Activated T-cell treated with anti-CD3 and anti-CD28 coated beads, Interleukin-2, amount 50 U/mL, for 72 hours (primary cell): ENCODE results near the gene LARGE1. TPM values are rescaled to one million over a fixed set of nuclear protein-coding genes. Genes with fewer than 3 reads are reported as not detected.

Source experiments
- ATAC-seq, 2 donors: fragments of 150-1000 bp; cut with Tn5 transposase; replicated peaks in 1 of 2; 2 replicates each; pipeline ENCODE4 v1.10.0; 2021; ENCODE audit warnings: moderate library complexity in 2 of 2, mild to moderate bottlenecking in 1 of 2
- DNase-seq, 2 donors: peaks; one replicate each; pipeline ENCODE4 v3.0.0; 2021 to 2022; ENCODE audit warnings: mixed read lengths in 1 of 2
- H3K27ac Mint-ChIP-seq: one replicate; pipeline ENCODE4 v1.8.0; 2022; ENCODE audit warnings: mild to moderate bottlenecking, moderate library complexity, mixed read lengths
- H3K27me3 Mint-ChIP-seq: one replicate; pipeline ENCODE4 v1.8.0; 2022; ENCODE audit warnings: low read depth, mixed read lengths
- H3K36me3 Mint-ChIP-seq, 2 donors: one replicate each; pipeline ENCODE4 v1.8.0; 2022; ENCODE audit warnings: mixed read lengths in 2 of 2, mild to moderate bottlenecking in 1 of 2; ENCODE audit not compliant: insufficient read depth in 2 of 2
- H3K4me1 Mint-ChIP-seq: one replicate; pipeline ENCODE4 v1.8.0; 2022; ENCODE audit warnings: low read depth, mixed read lengths
- H3K4me3 Mint-ChIP-seq, 2 donors: one replicate each; pipeline ENCODE4 v1.8.0; 2022; ENCODE audit warnings: mild to moderate bottlenecking in 2 of 2, mixed read lengths in 2 of 2, moderate library complexity in 2 of 2
- H3K9me3 Mint-ChIP-seq, 2 donors: one replicate each; pipeline ENCODE4 v1.8.0; 2022; ENCODE audit warnings: mixed read lengths in 2 of 2
- total RNA-seq, 2 donors: library from RNA; stranded (reverse); gene quantifications; one replicate each; pipeline ENCODE4 v1.2.3, GENCODE V29; 2022

Gene LARGE1
- total RNA-seq, 2 donors from 2014 or later = 0.82 to 3.6 TPM

DNA sequence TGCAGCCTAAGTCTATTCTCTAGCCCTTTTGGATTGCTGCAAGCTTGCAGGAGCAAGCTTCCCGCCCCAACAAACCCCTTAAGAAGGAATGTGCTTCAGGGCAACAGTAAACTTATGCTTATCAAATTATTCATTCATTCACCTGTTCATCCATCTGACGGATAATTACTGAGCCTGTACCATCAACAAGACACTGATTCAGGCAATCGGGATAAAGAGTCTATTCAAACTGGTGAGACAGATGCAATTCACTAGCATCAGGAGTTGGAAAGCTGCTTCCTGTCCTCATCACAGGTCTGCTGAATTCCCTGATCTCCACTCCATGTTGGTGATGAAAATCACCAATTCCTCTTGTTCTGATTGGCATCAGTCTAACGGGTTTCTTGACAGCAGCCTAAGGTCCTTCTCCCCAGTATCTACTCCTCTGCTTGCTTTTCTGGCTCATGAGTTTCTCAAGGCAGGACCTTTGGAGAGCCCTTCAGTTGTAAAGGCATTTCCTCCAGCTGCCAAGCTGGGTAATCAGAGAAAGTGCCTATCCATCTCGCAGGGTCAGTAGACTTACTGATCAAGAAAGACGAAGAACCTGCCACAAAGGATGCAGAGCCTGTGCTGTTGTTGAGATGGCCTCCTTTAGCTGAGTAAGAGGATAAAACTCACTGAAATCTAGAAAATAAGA lies 433.1 kb downstream of the LARGE1 start:
- H3K4me1 Mint-ChIP-seq = no peaks in the 10 kb centered on the region
- H3K27ac Mint-ChIP-seq = no peak overlapping the region
- DNase-seq = no peak
- no peaks in the 10 kb centered on the region for H3K27me3 Mint-ChIP-seq
- ATAC-seq = no peak
- H3K4me3 Mint-ChIP-seq = no peak overlapping the region
- peaks cover 0 to 2% of the 10 kb centered on the region in 2 donors for H3K9me3 Mint-ChIP-seq
- H3K36me3 Mint-ChIP-seq = no peaks in the 10 kb centered on the region

GRCh38 chr22:33481550-33481949 lies 438.7 kb downstream of the LARGE1 start:
- ATAC-seq (no peak), DNase-seq (no peak)
- peaks cover 6% of the 10 kb centered on the region for H3K27me3 Mint-ChIP-seq
- no peaks in the 10 kb centered on the region for H3K9me3 Mint-ChIP-seq
- no peak overlapping the region for H3K27ac Mint-ChIP-seq
- no peak overlapping the region for H3K4me3 Mint-ChIP-seq
- H3K4me1 Mint-ChIP-seq = no peaks in the 10 kb centered on the region
- no peaks in the 10 kb centered on the region for H3K36me3 Mint-ChIP-seq

DNA sequence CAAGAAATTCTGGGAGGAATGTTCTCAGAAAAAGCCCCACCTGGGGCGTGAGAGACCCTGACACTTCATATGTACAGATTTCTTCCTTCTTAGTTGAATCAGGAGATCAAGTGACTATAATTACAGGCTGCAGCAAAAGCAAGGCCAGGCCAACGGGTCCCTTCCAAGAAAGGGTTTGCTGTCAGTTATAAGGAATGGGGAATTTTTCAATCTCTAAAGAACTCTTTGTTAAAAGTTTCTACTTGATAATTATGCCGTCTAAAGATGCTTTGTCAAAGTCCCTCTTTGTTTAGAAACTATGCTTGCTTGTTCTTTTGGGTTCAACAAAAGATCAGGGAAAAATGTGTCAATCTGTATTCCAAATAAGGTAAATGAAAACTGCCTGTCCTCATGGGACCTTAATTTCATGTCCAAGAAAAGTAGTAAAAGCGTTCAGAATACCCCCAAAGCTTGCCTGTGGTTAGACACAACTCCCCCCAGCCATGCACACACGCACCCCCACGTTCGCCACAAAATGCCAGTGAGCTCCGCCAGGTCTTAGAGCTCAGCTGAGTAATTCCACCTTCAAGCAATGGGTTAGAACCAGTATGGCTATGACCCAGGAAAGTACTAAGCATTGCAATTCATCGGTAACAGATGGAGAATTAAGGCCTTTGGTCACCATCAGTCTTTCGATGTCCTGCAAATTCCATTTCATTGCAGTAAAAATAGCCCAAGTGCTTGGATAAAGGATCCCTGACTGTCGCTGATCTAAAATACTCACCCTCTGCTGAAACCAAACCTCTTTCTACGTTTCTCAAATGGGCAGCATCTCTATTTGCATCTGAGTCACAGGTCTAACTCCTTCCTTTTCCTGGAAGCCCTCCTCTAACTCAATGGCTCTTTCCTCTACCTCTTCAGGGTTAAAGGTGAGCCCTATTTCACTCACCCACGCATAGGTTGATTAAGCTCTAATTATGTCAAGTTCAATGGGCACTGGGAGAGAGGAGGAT lies 442.9 kb downstream of the LARGE1 start:
- no peak for ATAC-seq
- Mint-ChIP-seq H3K9me3 (no peaks in the 10 kb centered on the region), H3K36me3 (no peaks in the 10 kb centered on the region)

GRCh38 chr22:33476716-33477115 lies 443.6 kb downstream of the LARGE1 start:
- no peak for ATAC-seq
- no peaks in the 10 kb centered on the region for H3K36me3 Mint-ChIP-seq
- H3K4me3 Mint-ChIP-seq = no peak overlapping the region
- H3K9me3 Mint-ChIP-seq = no peaks in the 10 kb centered on the region
- peaks cover 6% of the 10 kb centered on the region for H3K27me3 Mint-ChIP-seq
- H3K4me1 Mint-ChIP-seq = no peaks in the 10 kb centered on the region
- no peak overlapping the region for H3K27ac Mint-ChIP-seq
- no peak for DNase-seq

More for the DNA sequence above, 442.9 kb downstream of the LARGE1 start:
- peaks cover 6% of the 10 kb centered on the region for H3K27me3 Mint-ChIP-seq
- H3K27ac Mint-ChIP-seq = no peak overlapping the region
- H3K4me3 Mint-ChIP-seq = no peak overlapping the region
- no peak for DNase-seq
- H3K4me1 Mint-ChIP-seq = no peaks in the 10 kb centered on the region

DNA sequence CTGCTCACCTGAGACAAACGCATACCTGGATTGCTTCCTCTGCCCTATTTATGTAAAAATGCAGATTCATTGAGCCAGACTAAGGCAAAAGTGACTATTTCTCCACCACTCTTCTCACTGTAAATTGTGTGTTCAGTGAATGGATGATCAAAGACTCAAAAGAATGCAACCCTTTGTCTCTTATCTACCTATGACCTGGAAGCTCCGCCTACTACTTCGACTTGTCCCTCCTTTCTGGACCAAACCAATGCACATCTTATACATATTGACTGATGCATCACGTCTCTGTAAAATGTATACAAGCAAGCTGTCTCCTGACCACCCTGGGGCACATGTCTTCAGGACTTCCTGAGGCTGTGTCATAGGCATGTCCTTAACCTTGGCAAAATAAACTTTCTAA lies 444.1 kb downstream of the LARGE1 start:
- Mint-ChIP-seq H3K4me3 (no peak overlapping the region), H3K36me3 (no peaks in the 10 kb centered on the region), H3K27me3 (peaks cover 6% of the 10 kb centered on the region), H3K9me3 (no peaks in the 10 kb centered on the region), H3K4me1 (no peaks in the 10 kb centered on the region), H3K27ac (no peak overlapping the region)
- no peak for DNase-seq
- ATAC-seq = no peak

GRCh38 chr22:33474587-33474986 lies 445.7 kb downstream of the LARGE1 start:
- Mint-ChIP-seq H3K4me3 (no peak overlapping the region), H3K9me3 (peaks cover 3% of the 10 kb centered on the region in 2 donors), H3K27ac (no peak overlapping the region), H3K4me1 (no peaks in the 10 kb centered on the region), H3K36me3 (no peaks in the 10 kb centered on the region), H3K27me3 (peaks cover 6% of the 10 kb centered on the region)
- ATAC-seq (no peak), DNase-seq (no peak)

- H3K4me1 Mint-ChIP-seq = no peaks in the 10 kb centered on the region
- H3K27ac Mint-ChIP-seq = no peak overlapping the region
- peak overlapping the region in 1 of 2 donors; percentile 54 for H3K4me3 Mint-ChIP-seq
- peak in 1 of 2 donors; percentile 83 for ATAC-seq
- H3K9me3 Mint-ChIP-seq = peaks cover 6 to 7% of the 10 kb centered on the region in 2 donors
- H3K27me3 Mint-ChIP-seq = peaks cover 6% of the 10 kb centered on the region
- DNase-seq = no peak
- no peaks in the 10 kb centered on the region for H3K36me3 Mint-ChIP-seq
Measured at GRCh38 chr22:33472462-33473344, 447.6 kb downstream of the LARGE1 start.

GRCh38 chr22:33470456-33470855 lies 449.8 kb downstream of the LARGE1 start:
- no peak overlapping the region for H3K27ac Mint-ChIP-seq
- H3K36me3 Mint-ChIP-seq = no peaks in the 10 kb centered on the region
- H3K9me3 Mint-ChIP-seq = peaks cover 6 to 7% of the 10 kb centered on the region in 2 donors
- H3K4me1 Mint-ChIP-seq = no peaks in the 10 kb centered on the region
- H3K27me3 Mint-ChIP-seq = no peaks in the 10 kb centered on the region
- no peak overlapping the region for H3K4me3 Mint-ChIP-seq
- DNase-seq (no peak), ATAC-seq (no peak)

- DNase-seq (no peak), ATAC-seq (no peak)
- H3K4me3 Mint-ChIP-seq = no peak overlapping the region
- H3K27me3 Mint-ChIP-seq = no peaks in the 10 kb centered on the region
- no peaks in the 10 kb centered on the region for H3K4me1 Mint-ChIP-seq
- H3K27ac Mint-ChIP-seq = no peak overlapping the region
- H3K36me3 Mint-ChIP-seq = no peaks in the 10 kb centered on the region
- H3K9me3 Mint-ChIP-seq = peaks cover 6 to 7% of the 10 kb centered on the region in 2 donors
Measured at GRCh38 chr22:33467620-33468095, 452.6 kb downstream of the LARGE1 start.

GRCh38 chr22:33467080-33467479 lies 453.2 kb downstream of the LARGE1 start:
- DNase-seq (no peak), ATAC-seq (no peak)
- no peaks in the 10 kb centered on the region for H3K27me3 Mint-ChIP-seq
- H3K4me1 Mint-ChIP-seq = no peaks in the 10 kb centered on the region
- no peak overlapping the region for H3K4me3 Mint-ChIP-seq
- H3K9me3 Mint-ChIP-seq = peaks cover 6 to 7% of the 10 kb centered on the region in 2 donors
- H3K27ac Mint-ChIP-seq = no peak overlapping the region
- H3K36me3 Mint-ChIP-seq = no peaks in the 10 kb centered on the region

DNA sequence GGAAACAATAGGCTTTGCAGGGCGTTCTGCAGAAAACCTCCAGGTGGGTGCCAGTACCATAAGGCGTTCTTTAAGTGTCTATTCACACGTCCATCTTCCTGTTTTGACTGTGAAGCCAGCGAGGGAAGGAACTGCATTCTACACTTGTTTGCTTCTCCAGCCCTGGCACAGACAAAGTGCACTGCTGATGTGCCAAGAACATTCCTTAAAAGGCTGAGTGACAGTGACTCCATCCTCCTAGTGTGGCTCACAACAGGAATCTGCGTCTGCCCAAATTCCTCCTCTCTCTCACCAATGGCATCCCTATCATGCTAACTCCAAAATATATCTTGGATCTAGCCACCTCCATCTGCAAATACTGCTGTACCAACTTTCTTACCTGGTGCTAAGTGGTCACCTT lies 454.7 kb downstream of the LARGE1 start:
- ATAC-seq (no peak), DNase-seq (no peak)
- Mint-ChIP-seq H3K9me3 (peaks cover 5 to 8% of the 10 kb centered on the region in 2 donors), H3K27me3 (no peaks in the 10 kb centered on the region), H3K27ac (no peak overlapping the region), H3K4me1 (no peaks in the 10 kb centered on the region), H3K4me3 (no peak overlapping the region), H3K36me3 (no peaks in the 10 kb centered on the region)

- H3K27me3 Mint-ChIP-seq = no peaks in the 10 kb centered on the region
- H3K4me1 Mint-ChIP-seq = no peaks in the 10 kb centered on the region
- H3K4me3 Mint-ChIP-seq = no peak overlapping the region
- no peak overlapping the region for H3K27ac Mint-ChIP-seq
- no peaks in the 10 kb centered on the region for H3K36me3 Mint-ChIP-seq
- H3K9me3 Mint-ChIP-seq = peaks cover 5 to 6% of the 10 kb centered on the region in 2 donors
- ATAC-seq = no peak
- no peak for DNase-seq
Measured at GRCh38 chr22:33464698-33465097, 455.6 kb downstream of the LARGE1 start.
